GM19193 (cell line): ENCODE measurements around the gene SDK1.

ENCODE experiments used
- POLR2A ChIP-seq: IDR thresholded peaks from 4 replicates; pipeline ENCODE4 v1.6.1; 2011; ENCODE audit not compliant: insufficient read depth, insufficient read length; ENCODE audit errors: extremely low read depth

Gene SDK1

DNA sequence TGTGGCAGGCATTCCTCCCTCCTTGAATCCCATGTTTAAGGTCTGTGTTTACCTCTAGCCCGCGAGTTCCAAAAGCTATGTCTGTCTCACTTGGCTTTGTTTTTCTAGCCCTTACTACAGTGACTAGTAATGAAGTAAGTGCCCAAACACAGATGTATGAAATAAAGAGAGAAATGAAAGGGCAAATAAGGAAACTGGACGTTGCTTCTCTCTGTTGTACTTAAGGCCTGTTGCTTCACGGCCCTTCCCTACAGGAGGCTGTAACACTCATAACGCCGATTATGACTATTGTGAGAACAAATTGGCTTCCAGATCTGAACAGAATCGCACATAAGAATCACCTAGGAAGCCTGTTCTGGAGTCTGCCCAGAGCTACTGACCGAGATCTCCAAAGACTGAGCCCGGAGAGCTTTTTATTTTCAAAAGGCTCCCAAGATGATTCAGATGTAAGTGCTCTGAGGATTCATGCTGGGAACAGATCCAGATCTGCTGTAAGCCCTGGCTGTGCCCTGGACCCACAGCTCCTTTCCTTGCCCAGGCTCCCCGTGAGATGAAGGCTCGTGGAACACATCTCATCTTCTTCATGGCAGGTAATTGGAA, 432.6 kb downstream of the SDK1 start:
- TF ChIP-seq POLR2A = no peak

GRCh38 chr7:3738964-3739363, 437.9 kb downstream of the SDK1 start:
- no peak for TF ChIP-seq POLR2A

DNA sequence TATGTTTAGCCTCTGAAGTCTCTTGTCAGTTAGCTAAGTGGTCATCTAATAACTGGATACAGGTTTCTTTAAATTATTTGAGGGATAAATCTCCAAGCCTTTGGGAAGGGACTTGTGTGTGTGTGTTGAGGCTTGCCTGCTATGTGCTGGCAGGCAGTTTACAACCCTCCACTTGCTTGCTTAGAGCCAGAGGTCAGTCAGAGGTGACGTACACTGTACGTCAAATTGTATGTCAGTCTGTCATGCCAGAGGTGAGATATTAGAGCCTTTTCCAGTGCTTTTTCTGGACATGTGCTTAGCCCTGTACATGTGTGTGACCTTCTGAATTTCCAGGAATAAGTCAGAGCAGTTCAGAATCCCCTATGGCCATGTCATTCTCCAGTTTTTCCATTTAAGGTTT, 438.9 kb downstream of the SDK1 start:
- no peak for TF ChIP-seq POLR2A

- TF ChIP-seq POLR2A = no peak
These were observed 446.4 kb downstream of the SDK1 start for GRCh38 chr7:3747467-3747866.

DNA sequence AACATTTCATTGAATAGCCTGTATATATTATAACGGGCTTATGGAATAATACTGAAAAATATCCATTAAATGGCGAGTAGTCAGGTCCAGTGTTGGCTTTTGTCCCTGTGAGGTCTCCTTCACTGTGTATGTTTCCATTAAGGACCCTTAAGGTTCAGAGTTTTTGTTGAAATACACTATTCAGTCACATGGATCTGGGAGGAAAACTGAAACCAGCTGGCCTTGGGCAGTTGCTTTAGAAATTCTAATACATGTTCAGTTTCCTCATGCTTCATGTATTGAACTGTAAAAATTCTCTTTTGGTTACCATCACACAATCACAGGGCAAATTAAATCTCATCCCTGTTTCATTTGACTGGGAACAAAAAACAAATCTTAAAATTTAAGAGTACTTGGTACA, 447.3 kb downstream of the SDK1 start:
- no peak for TF ChIP-seq POLR2A

- TF ChIP-seq POLR2A = no peak
These were observed 452.8 kb downstream of the SDK1 start for GRCh38 chr7:3753868-3754267.

GRCh38 chr7:3754493-3755341, 453.7 kb downstream of the SDK1 start:
- no peak for TF ChIP-seq POLR2A

- TF ChIP-seq POLR2A = no peak
These were observed 456.0 kb downstream of the SDK1 start for GRCh38 chr7:3757059-3757458.

DNA sequence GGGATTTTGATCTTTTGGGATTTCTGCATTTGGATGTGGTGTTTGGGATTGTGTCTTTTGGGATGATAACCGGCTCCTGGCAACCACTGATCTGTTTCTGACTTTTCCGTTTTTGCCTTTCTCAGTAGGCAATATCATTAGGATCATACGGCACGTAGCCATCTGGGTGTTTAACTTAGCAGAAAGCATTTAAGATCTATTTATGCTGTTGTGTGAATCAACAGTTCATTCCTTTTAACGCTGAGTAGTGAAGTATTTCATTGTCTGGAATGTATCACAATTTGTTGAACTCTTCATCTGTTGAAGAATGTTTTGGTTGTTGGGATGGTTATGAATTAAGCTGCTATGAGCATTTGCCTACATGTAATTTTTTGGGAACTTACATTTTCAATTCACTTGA, 459.6 kb downstream of the SDK1 start:
- no peak for TF ChIP-seq POLR2A

DNA sequence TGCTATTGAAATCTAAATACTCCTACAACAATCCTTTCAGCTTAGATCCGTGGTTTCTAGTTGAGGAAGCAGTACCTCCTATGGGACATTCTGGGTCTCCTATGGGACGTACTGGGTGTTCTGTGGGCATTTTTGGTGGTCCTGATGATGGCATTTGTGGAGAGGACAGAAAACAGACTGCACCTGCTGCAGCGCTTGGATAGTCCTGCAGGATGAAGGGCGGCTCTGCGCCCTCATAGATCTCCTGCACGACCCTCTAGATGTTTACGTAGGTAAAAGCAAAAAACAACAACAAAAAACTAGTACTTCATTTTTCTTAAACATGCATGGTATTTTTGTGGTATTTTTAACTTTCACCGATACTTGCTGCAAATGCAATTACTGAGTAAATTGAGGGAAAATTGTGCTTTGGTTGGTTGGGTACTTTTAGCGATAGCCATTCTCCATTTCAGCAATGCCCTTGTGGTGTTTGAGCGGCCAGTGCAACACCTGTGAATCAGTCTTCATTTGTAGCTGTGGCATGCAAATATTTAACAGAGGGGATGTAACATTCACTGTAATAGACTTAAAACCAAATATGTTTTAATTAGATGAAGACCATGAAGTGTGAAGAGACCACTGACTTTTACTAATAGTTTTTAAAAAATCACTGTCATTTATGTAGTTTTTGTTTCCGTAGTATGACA, 461.2 kb downstream of the SDK1 start:
- no peak for TF ChIP-seq POLR2A

DNA sequence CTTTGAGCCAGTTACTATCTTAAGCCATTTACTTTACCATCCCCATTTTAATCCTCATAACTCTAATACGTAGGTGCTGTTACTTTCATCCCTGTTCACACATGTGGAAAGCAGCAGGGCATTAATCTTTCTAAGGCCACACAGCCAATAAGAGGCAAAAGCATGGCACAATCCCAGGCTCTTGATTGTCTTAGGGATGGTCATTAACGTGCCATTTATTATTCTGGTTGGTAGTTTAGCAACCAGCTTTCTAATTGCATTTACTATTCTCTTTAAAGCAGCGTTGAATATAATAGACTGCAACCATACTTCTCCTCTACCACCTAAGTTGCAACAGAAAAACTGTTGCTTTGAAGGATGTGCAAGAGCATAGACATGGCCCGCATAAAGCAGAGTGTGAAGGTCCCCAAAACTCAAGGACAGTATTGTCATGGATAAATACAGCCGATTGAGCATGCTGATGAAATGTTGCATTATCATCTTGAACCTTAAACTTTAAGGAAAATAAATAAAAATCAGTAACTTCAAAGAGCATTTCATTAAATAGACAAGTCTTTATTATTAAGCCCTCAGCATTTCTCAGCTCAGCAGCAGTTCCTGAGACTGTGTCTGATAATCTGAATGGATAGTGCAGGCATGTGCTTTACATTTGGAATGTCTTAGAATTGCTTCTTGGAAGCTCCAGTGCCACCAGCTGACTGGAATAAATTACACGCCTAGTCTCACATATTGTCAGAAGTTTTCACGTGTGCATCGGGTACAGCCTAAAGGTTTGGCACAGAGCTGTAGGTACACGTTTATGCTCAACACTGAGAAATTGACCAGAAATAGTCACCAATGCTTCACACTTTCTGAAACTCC, 467.1 kb downstream of the SDK1 start:
- TF ChIP-seq POLR2A = no peak

DNA sequence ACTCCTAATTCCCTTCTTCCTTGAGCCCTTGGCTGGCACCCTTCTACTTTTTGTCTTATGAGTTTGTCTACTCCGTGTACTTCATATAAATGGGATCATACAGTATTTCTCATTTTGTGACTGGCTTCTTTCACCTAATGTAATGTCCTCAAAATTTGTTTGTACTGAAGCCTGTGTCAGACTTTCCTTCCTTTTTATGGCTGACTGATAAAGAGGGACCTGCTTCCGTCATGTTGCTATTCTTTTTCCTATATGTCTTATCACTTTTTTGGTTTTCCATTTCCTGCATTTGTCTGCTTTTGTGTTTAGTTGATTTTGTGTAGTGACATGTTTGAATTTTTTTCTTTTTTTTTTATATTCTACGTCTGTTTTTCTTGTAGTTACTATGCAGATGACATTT, 470.9 kb downstream of the SDK1 start:
- no peak for TF ChIP-seq POLR2A

DNA sequence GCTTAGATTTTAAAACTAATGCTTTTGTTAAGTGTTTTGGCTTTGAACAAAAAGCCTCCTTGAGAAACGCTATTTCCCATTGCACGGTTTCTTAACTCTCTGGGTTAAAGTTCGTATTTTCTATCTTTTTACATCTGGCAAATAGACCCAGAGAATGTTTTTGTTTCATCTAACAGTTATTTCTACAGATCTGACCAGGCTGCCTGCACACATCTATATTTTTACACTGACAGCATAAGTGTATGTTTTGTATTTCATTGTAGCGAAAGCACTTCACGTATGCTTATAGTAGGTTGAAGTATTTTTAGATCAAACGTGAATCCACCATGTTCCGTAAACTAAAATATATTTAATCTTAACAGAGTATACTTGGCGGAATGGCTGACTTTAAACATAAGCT, 477.3 kb downstream of the SDK1 start:
- TF ChIP-seq POLR2A = no peak

- TF ChIP-seq POLR2A = no peak
These were observed 479.0 kb downstream of the SDK1 start for GRCh38 chr7:3780016-3780415.

- TF ChIP-seq POLR2A = no peak
These were observed 479.5 kb downstream of the SDK1 start for GRCh38 chr7:3780525-3780924.
